PC-3 (cell line): Measurements from ENCODE around the gene KIAA0930. TPM values are rescaled to one million over a fixed set of nuclear protein-coding genes. Genes with fewer than 3 reads are reported as not detected.

Source experiments
- ATAC-seq: fragments of 200-7000 bp; cut with Tn5 transposase; 2 replicates; pipeline ENCODE4 v1.9.1; 2020; ENCODE audit warnings: mild to moderate bottlenecking, moderate library complexity
- BruUV-seq: library from RNA; stranded (reverse); fragments of 400-500 nt; replicated peaks from 2 replicates; lab custom pipeline; 2021; lab: Mats Ljungman, UMichigan
- CTCF ChIA-PET: fragments of 300-600 bp; sonication (Branson Sonifier 250); formaldehyde crosslinking; loops from one replicate; lab custom pipeline; 2022; ENCODE audit warnings: antibody characterized with exemption; lab: Charles Lee
- POLR2A ChIA-PET: fragments of 300-600 bp; sonication (Branson Sonifier 250); formaldehyde crosslinking; loops from one replicate; lab custom pipeline; 2022; ENCODE audit warnings: antibody characterized with exemption; ENCODE audit not compliant: unreplicated experiment; lab: Charles Lee
- DNase-seq: peaks from one replicate; pipeline ENCODE4 v3.0.0-alpha.2; 2015
- H2AFZ ChIP-seq: fragments of 300-600 bp; sonication (generic); 2 replicates; pipeline ENCODE4 v1.6.0; 2016; ENCODE audit warnings: antibody characterized with exemption, low read length
- H3F3A ChIP-seq: fragments of 300-600 bp; sonication (generic); one replicate; pipeline ENCODE4 v1.6.0; 2017; ENCODE audit warnings: antibody characterized with exemption, low read length, control low read depth, mild to moderate bottlenecking; ENCODE audit not compliant: unreplicated experiment
- H3K27ac ChIP-seq: fragments of 300-600 bp; sonication (generic); 2 replicates; pipeline ENCODE4 v1.5.1; 2016; ENCODE audit warnings: mild to moderate bottlenecking, low read length
- H3K27me3 ChIP-seq: fragments of 300-600 bp; sonication (generic); 2 replicates; pipeline ENCODE4 v1.6.1; 2016; ENCODE audit warnings: low read length, mixed read lengths
- H3K36me3 ChIP-seq: fragments of 300-600 bp; sonication (generic); 2 replicates; pipeline ENCODE4 v1.6.1; 2016; ENCODE audit warnings: low read depth, mixed run types, low read length, mixed read lengths
- H3K4me1 ChIP-seq: fragments of 300-600 bp; sonication (generic); 2 replicates; pipeline ENCODE4 v1.5.1; 2016; ENCODE audit warnings: low read length; ENCODE audit not compliant: insufficient read depth
- H3K4me2 ChIP-seq: fragments of 300-600 bp; sonication (generic); 2 replicates; pipeline ENCODE4 v1.6.0; 2016; ENCODE audit warnings: low read length
- H3K4me3 ChIP-seq: fragments of 300-600 bp; sonication (generic); 2 replicates; pipeline ENCODE4 v1.5.1; 2016; ENCODE audit warnings: mild to moderate bottlenecking, low read length, mixed read lengths
- H3K79me2 ChIP-seq: fragments of 300-600 bp; sonication (generic); 2 replicates; pipeline ENCODE4 v1.6.1; 2017; ENCODE audit warnings: low read length, mixed read lengths
- H3K9ac ChIP-seq: fragments of 300-600 bp; sonication (generic); 2 replicates; pipeline ENCODE4 v1.6.0; 2016; ENCODE audit warnings: mild to moderate bottlenecking, low read length
- H3K9me2 ChIP-seq: fragments of 300-600 bp; sonication (generic); replicated peaks from 2 replicates; pipeline ENCODE4 v1.6.1; 2016; ENCODE audit warnings: mixed run types, low read length, mixed read lengths
- H3K9me3 ChIP-seq: fragments of 300-600 bp; sonication (generic); 2 replicates; pipeline ENCODE4 v1.6.1; 2016; ENCODE audit warnings: low read length, mixed read lengths
- H4K20me1 ChIP-seq: fragments of 300-600 bp; sonication (generic); 2 replicates; pipeline ENCODE4 v1.6.1; 2016; ENCODE audit warnings: low read length, mixed read lengths
- EZH2 ChIP-seq: fragments of 300-600 bp; sonication (generic); IDR thresholded peaks from one replicate; pipeline ENCODE4 v1.6.1; 2017; ENCODE audit warnings: antibody characterized with exemption, mild to moderate bottlenecking, low read length; ENCODE audit not compliant: unreplicated experiment
- EZH2phosphoT487 ChIP-seq: fragments of 300-600 bp; sonication (generic); IDR thresholded peaks from 2 replicates; pipeline ENCODE4 v1.6.1; 2018; ENCODE audit warnings: mild to moderate bottlenecking, antibody characterized with exemption, low read length, borderline replicate concordance
- intact Hi-C: fragments of 100-400 bp; cut with micrococcal nuclease; formaldehyde crosslinking; loops from 2 replicates; pipeline ENCODE4 v1.9.0; 2023
- total RNA-seq: library from RNA; depleted of rRNA; stranded (reverse); fragments of >200 nt; gene quantifications from 2 replicates; pipeline ENCODE4 v1.2.3, GENCODE V29; 2014
- TF ChIP-seq, protein P1 (sequence below): fragments of 300-600 bp; sonication (generic); conservative IDR thresholded peaks from 2 replicates; pipeline ENCODE4 v1.5.1; 2017; ENCODE audit warnings: antibody characterized with exemption, low read depth, mild to moderate bottlenecking, low read length

KIAA0930 gene
- total RNA-seq, 1 experiment from 2014 or later = 29.8 TPM

DNA sequence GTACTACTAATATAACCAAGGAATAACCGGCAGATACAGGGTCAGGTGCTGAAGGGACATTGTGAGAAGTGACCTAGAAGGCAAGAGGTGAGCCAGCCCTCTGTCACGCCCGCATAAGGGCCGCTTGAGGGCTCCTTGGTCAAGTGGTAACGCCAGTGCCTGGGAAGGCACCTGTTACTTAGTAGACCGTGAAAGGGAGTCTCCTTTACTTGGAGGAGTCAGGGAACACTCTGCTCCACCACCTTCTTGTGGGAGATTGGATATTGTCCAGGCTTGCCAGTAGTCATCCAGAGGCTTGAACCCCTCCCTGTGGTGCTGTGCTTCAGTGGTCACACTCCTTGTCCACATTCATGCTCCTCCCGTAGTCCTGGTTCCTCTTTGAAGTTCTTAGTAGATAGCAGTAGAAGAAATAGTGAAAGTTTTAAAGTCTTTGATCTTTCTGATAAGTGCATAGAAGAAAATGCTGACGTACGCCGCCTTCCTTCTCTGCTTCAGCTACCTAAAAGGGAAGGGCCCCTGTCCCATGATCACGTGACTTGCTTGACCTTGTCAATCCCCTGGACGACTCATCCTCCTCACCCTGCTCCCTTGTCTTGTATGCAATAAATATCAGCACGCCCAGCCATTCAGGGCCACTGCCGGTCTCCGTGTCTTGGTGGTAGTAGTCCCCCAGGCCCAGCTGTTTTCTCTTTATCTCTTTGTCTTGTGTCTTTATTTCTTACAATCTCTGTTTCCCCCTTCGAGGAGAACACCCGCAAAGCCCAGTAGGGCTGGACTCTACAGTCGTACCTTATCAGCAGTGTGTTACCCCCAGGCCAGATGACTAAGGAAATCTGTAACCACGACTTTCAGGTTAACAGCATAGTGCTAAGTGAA, 70.9 kb downstream of the KIAA0930 start:
- Histone ChIP-seq H4K20me1 (peaks cover 15% of the 10 kb centered on the region), H3F3A (no peaks in the 10 kb centered on the region), H3K9me2 (no peaks in the 10 kb centered on the region), H3K4me1 (peaks cover 8% of the 10 kb centered on the region; the same call in 1 of the 2 replicates), H3K27ac (no peak overlapping the region), H3K79me2 (peaks cover 98% of the 10 kb centered on the region), H3K9me3 (no peaks in the 10 kb centered on the region), H2AFZ (no peak overlapping the region), H3K27me3 (no peaks in the 10 kb centered on the region), H3K36me3 (peaks cover 66% of the 10 kb centered on the region), H3K9ac (no peak overlapping the region), H3K4me3 (no peak overlapping the region), H3K4me2 (no peak overlapping the region)
- intact Hi-C loops = no loop called here
- no TSS peak for BruUV-seq
- ChIA-PET POLR2A (no interaction called here), CTCF (no interaction called here)
- ATAC-seq = no peak
- DNase-seq = peak; percentile 12
- TF ChIP-seq, protein P1, sequence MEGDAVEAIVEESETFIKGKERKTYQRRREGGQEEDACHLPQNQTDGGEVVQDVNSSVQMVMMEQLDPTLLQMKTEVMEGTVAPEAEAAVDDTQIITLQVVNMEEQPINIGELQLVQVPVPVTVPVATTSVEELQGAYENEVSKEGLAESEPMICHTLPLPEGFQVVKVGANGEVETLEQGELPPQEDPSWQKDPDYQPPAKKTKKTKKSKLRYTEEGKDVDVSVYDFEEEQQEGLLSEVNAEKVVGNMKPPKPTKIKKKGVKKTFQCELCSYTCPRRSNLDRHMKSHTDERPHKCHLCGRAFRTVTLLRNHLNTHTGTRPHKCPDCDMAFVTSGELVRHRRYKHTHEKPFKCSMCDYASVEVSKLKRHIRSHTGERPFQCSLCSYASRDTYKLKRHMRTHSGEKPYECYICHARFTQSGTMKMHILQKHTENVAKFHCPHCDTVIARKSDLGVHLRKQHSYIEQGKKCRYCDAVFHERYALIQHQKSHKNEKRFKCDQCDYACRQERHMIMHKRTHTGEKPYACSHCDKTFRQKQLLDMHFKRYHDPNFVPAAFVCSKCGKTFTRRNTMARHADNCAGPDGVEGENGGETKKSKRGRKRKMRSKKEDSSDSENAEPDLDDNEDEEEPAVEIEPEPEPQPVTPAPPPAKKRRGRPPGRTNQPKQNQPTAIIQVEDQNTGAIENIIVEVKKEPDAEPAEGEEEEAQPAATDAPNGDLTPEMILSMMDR = no peak
- TF ChIP-seq EZH2phosphoT487 = no peak
- no peak for TF ChIP-seq EZH2

DNA sequence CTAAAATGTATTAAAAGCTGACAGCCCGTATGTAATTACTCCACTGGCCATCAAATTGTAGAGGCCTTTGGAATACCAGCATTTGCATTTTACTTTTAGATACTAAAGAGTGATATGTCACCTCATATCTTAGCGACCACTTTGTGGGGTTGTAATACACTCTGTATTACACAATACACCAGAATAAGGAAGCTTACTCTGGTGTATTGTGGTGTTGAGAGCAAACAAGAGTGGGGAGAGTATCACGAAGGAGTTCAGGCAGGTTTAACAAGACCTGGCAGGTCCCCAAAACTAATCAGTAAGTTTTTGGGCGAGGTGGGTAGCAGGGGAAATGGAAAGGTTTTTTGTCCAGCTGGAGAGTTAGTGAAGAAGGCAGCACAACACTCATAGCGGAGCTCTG, 73.8 kb downstream of the KIAA0930 start:
- intact Hi-C loops = no loop called here
- H3F3A ChIP-seq = peaks cover 3% of the 10 kb centered on the region
- H3K36me3 ChIP-seq = peaks cover 42% of the 10 kb centered on the region
- H3K4me3 ChIP-seq = no peak overlapping the region
- H3K9ac ChIP-seq = no peak overlapping the region
- TF ChIP-seq EZH2 = no peak
- no peaks in the 10 kb centered on the region for H3K27me3 ChIP-seq
- ChIA-PET POLR2A (interaction anchor here (0.7 kb wide), 1 partner anchor 35 kb away, joined by 3 read pairs; no protein-coding TSS in a partner anchor), CTCF (no interaction called here)
- no peaks in the 10 kb centered on the region for H3K9me2 ChIP-seq
- ATAC-seq = no peak
- H3K4me1 ChIP-seq = peaks cover 8% of the 10 kb centered on the region; the same call in 1 of the 2 replicates
- no peak for DNase-seq
- H3K9me3 ChIP-seq = no peaks in the 10 kb centered on the region
- H3K27ac ChIP-seq = no peak overlapping the region
- peaks cover 13% of the 10 kb centered on the region for H4K20me1 ChIP-seq
- BruUV-seq = no TSS peak
- H3K79me2 ChIP-seq = peaks cover 92% of the 10 kb centered on the region
- no peak overlapping the region for H3K4me2 ChIP-seq
- H2AFZ ChIP-seq = no peak overlapping the region

DNA sequence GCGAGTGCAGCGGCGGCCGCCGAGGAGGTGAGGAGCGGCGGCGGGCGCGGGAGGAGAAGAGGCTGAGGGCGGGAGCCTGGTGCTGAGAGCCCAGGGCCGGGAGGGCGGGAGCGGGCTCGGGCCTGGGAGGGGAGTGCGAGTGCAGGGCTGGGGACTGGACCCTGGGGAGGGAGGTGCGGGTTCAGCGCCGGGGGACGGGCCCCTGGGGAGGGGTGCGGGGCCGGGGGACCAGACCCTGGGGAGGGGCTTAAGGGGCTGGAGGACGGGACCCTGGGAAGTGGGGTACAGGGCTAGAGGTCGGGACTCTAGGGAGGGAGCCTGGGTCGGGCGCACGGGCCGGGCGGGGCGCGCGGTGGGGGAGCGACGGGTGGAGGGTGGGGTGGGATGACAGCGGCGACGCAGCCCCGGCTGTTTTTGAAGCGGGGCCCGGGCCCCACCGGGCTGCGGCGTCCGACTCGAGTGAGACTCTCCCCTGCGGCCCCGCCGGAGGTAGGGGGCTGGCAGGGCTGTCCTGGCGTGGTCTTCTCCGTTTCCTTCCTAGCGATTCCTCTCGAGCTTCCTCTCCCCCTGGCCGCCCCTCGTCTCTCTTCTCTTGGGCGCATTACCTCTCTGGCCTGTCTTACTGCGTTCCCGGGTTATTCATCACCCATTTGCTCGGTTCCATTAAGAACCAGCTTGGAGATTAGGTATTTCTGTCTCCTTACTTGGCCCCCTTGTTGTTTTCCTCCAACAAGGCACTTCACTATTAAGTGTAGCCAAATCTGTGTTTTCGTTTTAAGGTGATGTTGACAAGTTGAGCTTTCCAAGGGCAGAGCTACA, 76.2 kb downstream of the KIAA0930 start:
- ATAC-seq (peak; percentile 7), DNase-seq (no peak)
- Histone ChIP-seq H3K4me2 (peak overlapping the region; percentile 98), H3K4me1 (peaks cover 27% of the 10 kb centered on the region), H3K9me2 (no peaks in the 10 kb centered on the region), H3K79me2 (peaks cover 92% of the 10 kb centered on the region), H3K9ac (peak overlapping the region; percentile 100), H3K36me3 (peaks cover 19% of the 10 kb centered on the region), H3K27me3 (no peaks in the 10 kb centered on the region), H3K9me3 (no peaks in the 10 kb centered on the region), H3F3A (peaks cover 3% of the 10 kb centered on the region), H3K4me3 (peak overlapping the region; percentile 99), H4K20me1 (peaks cover 13% of the 10 kb centered on the region), H2AFZ (peak overlapping the region; percentile 72), H3K27ac (peak overlapping the region; percentile 73)
- intact Hi-C loops = loop anchor here (5.0 kb wide), 1 partner anchor 62 kb away; no protein-coding TSS in a partner anchor
- POLR2A ChIA-PET = interaction anchor here (1.0 kb wide), 1 partner anchor 44 kb away, joined by 16 read pairs; no protein-coding TSS in a partner anchor
- no peak for TF ChIP-seq EZH2phosphoT487
- TF ChIP-seq, protein P1 = no peak
- no TSS peak for BruUV-seq
- CTCF ChIA-PET = interaction anchor here (0.5 to 0.6 kb wide), 2 partner anchors 15 to 19 kb away, joined by 3 to 7 read pairs; no protein-coding TSS in a partner anchor
